Left lobe of liver (tissue), 2 donors: ENCODE measurements around the gene SLC43A2. TPM values are rescaled to one million over a fixed set of nuclear protein-coding genes. Genes with fewer than 3 reads are reported as not detected.

Experiments used
- ATAC-seq: fragments of 200-7000 bp; cut with Tn5 transposase; one replicate; pipeline ENCODE4 v1.9.1; 2020; ENCODE audit warnings: mild to moderate bottlenecking, moderate library complexity
- DNase-seq: peaks from one replicate; pipeline ENCODE4 v3.0.0-alpha.2; 2020; ENCODE audit warnings: low spot score
- total RNA-seq: library from RNA; stranded (reverse); gene quantifications from one replicate; pipeline ENCODE4 v1.2.1, GENCODE V29; 2021
- donor health status: DM: no; HTN: no; CAD: no; lungs with moderate emphysema.
- donor health status: DM: no; HTN: yes; CAD: no.

The SLC43A2 gene
- total RNA-seq, 1 donor from 2014 or later = 3.1 TPM

DNA sequence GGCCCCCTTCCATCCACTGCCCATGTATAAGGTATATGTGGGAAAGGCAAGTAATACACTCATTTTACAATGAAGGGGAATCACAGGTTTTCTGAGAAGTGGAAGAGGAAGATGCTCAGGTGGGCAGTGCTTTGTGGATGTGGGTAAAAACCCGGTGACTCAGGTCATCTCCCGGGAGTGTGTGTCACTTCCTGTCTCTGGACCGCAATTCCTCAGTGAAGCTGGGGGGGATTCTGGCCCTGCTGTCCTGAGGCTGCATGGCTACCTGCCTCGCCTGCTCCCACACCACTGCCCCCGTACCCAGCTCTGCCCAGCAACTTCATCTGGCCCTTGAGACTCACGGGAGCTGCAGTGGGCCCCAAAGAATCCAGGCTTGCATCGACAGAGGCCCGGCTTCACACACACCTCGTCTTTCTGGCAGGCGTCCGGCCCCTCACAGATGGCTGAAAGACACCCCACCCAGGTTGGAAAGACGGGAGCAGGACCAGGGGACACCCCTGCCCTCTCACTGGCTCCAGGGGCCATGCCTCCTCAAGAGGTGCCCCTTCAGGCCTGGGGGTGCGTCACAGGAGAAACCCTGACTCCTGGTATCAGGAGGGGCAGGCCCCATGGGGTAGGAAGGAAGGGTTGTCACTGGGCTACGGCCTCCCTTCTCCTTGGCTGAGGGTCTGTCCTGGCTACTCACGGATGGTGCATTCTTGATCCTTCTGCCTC, 16.0 kb upstream of the SLC43A2 start:
- no peak for ATAC-seq
- DNase-seq = no peak

- DNase-seq (no peak), ATAC-seq (no peak)
These were observed 15.4 kb upstream of the SLC43A2 start for GRCh38 chr17:1643999-1644492.

DNA sequence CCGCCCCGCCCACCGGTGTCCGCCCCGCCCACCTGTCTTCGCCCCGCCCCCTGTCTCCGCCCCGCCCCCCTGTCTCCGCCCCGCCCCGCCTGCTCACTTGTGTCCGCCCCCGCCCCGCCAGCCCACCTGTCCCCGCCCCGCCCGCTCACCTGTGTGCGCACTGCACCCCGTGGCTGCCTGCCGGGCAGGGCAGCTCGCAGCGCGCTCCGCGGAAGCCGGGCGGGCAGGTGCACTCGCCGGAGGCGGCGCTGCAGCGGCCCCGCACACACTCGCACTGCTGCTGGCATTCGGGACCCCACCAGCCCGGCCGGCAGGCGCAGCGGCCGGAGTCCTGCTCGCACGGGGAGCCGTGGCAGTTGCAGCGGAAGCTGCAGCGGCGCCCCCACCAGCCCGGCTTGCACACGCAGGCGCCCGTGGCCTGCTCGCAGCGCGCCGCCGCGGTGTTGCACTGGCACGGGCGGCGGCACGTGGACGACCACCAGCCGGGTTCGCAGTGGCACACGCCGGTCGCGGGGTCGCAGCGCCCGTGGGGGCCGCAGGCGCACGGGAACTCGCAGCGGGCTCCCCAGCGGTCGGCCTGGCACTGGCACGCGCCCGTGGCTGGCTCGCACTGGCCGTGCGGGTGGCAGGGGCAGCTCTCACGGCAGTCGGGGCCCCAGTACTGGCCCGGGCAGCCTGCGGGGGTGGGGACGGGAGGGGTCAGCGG, 14.8 kb upstream of the SLC43A2 start:
- ATAC-seq (peak; percentile 60), DNase-seq (peak; percentile 69)

GRCh38 chr17:1641065-1641403, 12.4 kb upstream of the SLC43A2 start:
- DNase-seq (no peak), ATAC-seq (no peak)

- ATAC-seq (peak; percentile 29), DNase-seq (no peak)
These were observed 11.9 kb upstream of the SLC43A2 start for GRCh38 chr17:1640329-1641064.

- DNase-seq (no peak), ATAC-seq (no peak)
These were observed 11.0 kb upstream of the SLC43A2 start for GRCh38 chr17:1639549-1640180.

DNA sequence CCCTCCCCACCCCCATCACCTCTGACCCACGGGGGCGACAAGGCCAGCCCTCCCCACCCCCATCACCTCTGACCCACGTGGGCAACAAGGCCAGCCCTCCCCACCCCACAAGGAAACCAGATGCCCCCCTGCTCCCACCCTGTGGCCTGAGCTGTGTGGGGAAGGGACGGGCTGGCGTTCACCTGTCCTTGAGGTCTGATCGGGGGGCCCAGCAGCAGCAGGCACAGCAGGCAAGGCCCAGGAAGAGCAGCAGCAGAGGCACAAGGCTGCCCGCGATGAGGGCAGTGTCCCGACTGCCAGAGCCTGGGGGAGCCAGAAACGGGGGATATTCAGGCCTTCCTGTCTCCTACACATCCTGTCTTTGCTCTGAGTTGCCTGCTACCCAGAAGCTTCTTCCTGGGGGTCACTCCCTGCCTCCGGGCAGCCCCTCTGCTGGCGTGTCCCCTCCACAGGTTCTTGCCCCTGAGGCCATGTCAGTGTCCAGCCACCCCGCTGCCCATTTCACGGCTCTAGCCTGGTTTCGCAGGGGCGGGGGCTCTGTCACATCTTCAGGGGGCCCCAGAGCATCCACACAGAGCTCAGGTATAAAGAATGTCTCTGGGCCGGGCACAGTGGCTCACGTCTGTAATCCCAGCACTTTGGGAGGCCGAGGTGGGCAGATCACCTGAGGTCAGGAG, 10.1 kb upstream of the SLC43A2 start:
- ATAC-seq = no peak
- DNase-seq = no peak

DNA sequence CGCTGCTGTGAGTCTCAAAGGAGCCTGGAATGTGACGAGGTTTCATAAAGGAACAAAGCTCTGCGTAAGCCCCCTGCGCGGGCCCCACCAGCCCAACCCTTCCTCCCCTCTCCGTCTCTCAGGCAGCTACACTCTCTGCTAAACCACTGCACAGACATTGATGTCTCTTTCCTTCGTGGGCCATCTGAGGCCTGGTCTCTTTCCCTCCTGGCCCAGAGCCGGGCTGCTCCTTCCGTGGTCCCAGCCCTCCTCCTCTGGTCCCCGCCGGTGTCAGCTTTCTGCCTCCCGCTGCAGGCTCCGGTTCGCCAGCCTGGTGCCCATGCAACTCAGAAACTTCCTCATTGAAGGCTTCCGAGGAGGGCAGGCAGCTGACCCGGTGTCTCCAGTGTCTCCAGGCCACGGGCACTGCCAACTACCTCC, 9.5 kb upstream of the SLC43A2 start:
- ATAC-seq (no peak), DNase-seq (no peak)

DNA sequence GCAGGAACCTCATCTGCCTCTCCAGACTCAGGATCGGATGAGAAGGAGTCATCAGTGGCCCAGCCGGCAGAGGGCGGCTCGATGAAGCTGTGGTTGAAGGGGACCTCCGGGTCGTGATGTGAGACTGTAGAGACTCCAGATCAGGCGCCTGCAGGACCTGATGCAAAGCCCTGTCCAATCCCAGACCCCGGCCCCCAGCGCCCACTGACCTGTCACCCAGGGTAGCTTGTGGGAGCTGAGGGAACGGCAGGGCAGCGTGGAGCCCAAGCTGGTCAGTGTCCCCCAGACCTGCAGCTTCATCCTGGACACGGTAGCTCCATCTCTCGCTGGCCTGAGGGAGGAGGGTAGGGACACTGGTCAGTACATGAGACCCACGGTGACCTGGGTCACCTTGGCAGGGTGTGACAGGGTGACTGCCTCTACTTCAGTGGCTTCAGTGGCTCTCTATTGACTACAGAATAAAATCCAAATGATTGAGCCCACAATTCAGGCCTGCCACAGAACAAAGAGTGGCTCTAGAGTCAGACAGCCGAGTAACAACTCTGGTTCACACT, 8.2 kb upstream of the SLC43A2 start:
- ATAC-seq (no peak), DNase-seq (no peak)

DNA sequence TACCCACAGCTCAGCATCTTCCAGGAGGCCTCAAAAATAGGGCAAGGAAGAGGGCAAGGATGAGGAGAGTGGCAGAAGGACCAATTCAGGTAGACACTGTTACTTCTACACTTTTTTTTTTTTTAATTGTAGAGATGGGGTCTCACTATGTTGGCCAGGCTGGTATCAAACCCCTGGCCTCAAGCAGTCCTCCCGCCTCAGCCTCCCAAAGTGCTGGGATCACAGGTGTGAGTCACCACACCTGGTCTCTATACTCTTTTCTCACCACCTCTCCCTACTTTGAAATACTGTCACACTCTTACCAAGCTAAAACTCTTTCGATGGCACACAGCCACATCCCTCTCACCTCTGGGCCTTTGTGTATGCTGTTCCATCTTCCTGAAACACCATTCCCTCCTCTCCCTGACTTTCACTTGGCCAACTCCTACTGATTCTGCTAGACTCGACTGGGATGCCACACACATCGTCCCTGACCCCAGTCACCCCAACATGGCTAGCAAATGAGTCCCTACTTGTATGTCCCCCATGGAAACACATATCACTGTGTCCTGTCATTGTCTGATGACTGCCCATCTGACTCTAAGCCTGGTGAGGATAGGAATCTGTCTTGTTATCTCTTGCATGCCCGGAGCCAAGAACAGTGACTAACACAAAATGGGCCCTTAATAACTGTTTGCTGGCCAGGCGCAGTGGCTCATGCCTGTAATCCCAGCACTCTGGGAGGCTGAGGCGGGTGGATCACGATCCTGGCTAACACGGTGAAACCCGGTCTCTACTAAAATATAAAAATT, 7.2 kb upstream of the SLC43A2 start:
- ATAC-seq = no peak

GRCh38 chr17:1634841-1635650, 6.4 kb upstream of the SLC43A2 start:
- ATAC-seq (no peak), DNase-seq (no peak)

More for the DNA sequence above, 7.2 kb upstream of the SLC43A2 start:
- DNase-seq = no peak

- ATAC-seq (no peak), DNase-seq (no peak)
These were observed 2.0 kb upstream of the SLC43A2 start for GRCh38 chr17:1630662-1631061.

GRCh38 chr17:1629504-1630310, 1.1 kb upstream of the SLC43A2 start:
- ATAC-seq (peak; percentile 57), DNase-seq (peak; percentile 67)

- DNase-seq (peak; percentile 87), ATAC-seq (peak; percentile 75)
These were observed 346 bp upstream of the SLC43A2 start for GRCh38 chr17:1628856-1629503.

DNA sequence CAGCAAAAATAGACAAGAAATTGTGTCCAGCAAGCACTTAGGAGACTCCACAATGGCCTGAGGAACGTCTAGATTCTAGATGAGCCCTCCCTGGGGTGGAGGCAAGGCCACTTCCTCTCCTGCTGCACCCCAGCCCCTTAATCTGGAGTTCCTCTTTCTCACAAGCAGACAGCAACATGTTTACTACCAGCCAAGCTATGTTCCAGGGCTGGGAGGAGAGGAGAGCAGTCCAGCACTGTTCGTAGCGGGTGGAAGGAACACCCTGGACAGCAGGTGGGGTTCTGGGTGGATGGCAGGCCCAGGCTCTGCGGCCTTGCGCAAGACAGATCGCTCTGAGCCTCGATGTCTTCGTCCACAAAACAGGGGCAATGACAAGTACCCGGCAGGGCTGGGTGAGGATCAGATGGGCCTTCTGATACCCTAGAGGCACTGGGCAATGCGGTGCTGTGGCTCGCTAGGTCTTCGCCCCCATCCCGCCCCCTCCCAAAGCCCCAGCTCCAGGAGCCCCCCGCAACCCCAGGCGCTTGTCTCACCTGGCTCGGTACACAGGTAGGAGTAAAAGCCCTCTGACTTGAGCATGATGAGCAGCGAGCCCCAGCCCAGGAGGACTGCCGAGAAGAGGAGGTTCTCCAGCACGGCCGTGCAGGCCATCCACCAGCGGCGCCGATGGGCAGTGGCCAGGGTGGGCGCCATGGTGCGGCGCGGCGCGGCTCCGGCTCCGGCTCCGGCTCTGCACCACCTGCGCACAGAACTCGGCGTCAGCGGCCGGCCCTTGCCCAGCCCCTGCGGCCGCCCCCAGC, 1.3 kb downstream of the SLC43A2 start:
- no peak for DNase-seq
- no peak for ATAC-seq

DNA sequence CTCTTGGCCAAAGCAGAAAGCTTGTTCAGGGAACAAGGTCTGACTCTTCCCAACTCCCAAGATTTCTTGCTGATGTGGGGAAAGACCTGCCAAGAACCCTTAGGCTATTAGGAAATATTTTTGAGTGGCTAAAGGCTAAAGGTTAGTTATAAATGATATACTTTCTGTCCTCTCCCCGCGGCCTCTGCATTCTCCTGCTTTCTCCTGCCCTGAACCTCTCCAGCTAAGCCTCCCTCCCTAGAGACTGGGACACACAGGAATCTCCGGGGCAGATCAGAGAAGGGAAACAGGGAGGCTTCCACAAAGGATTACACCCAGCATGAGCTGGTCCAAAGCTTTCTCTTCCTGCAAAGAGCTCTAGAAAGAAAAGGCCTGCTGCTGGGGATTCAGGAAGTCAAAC, 2.3 kb downstream of the SLC43A2 start:
- DNase-seq = no peak
- ATAC-seq = no peak

GRCh38 chr17:1625581-1625980, 3.1 kb downstream of the SLC43A2 start:
- DNase-seq = no peak
- no peak for ATAC-seq
